Amniotic stem cell (primary cell): Measurements from ENCODE around the gene FBXL7.

Experiments used
- DNase-seq: peaks from one replicate; lab custom pipeline; 2025; lab: John Stamatoyannopoulos, UW

Gene FBXL7

DNA sequence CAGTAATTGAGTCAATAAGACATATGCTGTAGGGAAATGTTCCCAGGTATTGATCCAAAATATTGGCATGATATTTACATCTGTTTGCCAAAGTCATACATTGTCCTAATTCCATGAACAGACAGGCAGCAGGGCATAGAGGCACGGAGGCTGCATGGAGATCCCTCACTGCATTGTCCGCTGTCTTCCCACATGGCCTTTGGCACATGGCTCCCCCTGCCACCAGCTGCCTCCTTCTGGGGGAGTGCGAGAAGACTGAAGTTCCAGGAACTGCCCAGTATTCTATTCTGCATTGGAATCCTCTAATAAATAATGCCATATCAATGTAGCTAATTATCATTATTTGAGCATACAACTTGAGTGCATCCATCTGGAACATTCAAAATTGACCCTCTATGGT lies 269.0 kb downstream of the FBXL7 start:
- DNase-seq = no peak

- DNase-seq = no peak
Observed at GRCh38 chr5:15772131-15772530, 272.2 kb downstream of the FBXL7 start.

DNA sequence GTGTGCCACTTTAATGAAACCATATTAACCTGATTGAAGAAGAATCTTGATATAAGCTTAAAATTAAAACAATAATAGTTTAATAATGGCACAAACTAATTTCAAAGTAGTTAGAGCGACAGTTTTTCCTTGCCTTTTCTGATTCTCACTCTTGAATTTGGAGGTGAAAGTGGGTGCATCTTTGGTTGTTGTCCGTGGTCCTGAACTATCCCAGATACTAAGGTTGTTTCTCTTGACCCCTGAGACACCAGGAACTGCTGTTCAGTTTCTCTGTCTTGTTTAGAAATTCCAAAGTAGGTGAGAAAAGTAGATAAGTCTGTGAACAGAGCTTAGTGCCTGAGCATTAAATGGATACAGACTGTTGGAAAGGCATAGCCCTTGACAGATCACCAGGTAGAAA lies 274.7 kb downstream of the FBXL7 start:
- no peak for DNase-seq

DNA sequence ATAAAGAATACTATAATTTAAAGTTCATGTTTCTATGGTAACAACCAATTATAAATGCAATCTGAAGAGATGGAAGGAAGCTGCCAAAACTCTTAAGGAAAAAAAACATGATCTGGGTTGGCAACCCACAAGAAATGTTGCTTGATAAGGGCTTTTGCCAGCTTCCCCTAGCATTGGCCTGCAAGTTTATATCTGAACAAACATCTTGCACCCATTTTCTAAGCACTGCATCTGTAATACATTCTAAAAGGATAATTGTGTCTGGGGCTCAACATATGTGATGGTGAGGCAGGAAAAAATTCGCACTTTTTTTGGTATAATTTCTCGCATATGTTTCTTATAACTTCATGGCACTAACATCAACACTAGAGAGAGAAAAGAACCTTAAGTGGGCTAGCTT lies 276.4 kb downstream of the FBXL7 start:
- no peak for DNase-seq

- no peak for DNase-seq
Observed at GRCh38 chr5:15783734-15784133, 283.8 kb downstream of the FBXL7 start.

- no peak for DNase-seq
Observed at GRCh38 chr5:15785531-15785981, 285.6 kb downstream of the FBXL7 start.

DNA sequence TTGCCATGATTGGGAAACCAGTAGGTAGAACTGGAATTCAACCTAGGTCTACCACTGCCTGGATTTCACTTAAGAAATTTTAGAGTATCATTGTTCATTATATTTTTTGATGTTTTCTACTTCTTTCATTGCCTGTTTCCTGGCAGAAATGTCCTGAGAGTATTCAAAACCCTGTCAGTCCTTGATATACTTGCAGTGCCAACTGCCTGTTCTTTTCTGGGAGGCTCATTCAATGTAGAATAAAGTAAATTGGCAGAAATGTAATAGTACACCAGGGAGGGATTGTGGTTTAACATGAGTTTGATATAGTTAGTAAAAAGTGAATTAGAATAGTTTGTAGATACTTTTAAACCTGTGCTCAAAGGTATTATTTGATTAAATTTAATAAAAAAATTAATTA lies 286.3 kb downstream of the FBXL7 start:
- DNase-seq = no peak

GRCh38 chr5:15786884-15787283 lies 286.9 kb downstream of the FBXL7 start:
- no peak for DNase-seq

DNA sequence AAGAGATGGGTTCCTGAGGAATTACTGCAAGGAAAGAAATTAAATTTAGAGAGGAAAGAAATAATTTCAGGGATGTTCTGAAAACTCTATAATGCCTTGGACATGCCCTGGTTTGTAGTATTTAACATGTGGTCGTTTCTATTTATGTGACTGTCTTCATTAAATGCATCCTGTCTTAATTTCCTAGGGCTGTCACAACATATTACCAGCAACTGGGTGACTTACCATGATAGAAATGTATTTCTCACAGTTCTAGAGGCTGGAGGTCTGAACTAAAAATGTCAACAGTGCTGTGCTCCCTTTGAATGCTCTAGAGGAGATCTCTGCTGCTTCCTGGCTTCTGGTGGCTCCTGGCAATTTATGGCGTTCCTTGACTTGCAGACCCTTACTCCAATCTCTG lies 287.7 kb downstream of the FBXL7 start:
- no peak for DNase-seq

DNA sequence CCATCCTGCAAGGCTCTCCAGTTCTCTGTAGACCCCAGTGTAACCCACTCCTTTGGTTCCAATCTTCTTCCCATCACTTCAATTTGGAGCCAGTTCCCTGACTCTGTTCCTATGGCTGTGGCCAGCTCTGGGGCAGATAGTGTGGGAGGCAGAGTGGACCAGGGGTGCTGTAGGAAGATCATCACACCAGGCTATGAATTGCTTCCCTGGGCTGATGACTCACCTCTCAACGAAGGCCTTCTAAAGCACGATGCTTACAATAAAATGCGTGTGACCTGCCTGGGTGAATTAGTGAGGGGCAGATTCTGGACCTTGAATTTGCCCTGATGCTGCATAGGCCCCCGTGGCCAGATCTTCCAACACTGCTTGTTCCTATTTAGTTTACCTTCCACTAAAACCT lies 289.7 kb downstream of the FBXL7 start:
- DNase-seq = no peak

DNA sequence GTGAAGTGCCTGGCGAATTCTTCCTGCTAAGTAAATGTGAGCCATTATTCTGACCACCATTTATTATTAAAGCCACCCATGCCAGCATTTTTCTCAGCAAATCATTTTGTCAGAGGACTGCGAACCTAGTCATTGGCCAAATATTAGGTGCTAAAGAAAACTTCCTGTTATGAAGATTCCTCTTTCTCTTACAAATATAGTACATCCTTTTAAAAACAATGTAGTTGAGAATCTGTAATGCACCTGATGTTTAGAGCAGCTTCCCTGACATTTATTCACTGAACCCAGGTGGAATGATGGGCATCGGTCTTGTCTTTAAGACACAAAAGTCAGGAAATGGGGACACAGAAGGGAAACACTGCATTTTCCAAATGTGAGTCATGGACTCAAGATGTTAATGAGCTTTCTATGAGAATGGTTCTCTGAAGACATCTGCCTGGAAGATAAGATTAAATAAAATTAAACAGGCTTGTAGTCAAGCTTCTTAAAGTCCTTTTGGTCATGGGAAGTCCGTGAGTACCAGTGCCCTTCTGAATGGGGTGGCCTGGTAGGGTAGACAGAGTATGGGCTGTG lies 290.6 kb downstream of the FBXL7 start:
- DNase-seq = no peak

GRCh38 chr5:15791274-15791673 lies 291.3 kb downstream of the FBXL7 start:
- no peak for DNase-seq

GRCh38 chr5:15791859-15792258 lies 291.9 kb downstream of the FBXL7 start:
- DNase-seq = no peak

- no peak for DNase-seq
Observed at GRCh38 chr5:15794052-15794985, 294.3 kb downstream of the FBXL7 start.

DNA sequence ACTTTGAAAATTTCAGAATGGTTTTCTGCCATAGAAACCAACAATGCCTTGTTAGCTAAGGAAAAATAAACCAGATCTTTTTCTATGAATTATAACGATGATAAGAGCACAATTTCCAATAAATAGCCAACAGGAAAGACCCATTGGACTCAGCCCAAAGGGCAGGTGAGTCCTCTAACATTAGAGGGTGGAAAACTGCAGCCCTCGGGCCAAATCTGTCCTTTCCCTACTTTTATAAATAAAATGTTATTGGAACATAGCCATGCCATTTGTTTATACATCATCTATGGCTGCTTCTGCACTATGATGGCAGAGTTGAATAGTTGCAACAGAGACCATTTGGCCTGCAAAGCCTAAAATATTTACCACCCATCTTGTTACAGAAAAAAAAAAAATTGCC lies 296.1 kb downstream of the FBXL7 start:
- no peak for DNase-seq

DNA sequence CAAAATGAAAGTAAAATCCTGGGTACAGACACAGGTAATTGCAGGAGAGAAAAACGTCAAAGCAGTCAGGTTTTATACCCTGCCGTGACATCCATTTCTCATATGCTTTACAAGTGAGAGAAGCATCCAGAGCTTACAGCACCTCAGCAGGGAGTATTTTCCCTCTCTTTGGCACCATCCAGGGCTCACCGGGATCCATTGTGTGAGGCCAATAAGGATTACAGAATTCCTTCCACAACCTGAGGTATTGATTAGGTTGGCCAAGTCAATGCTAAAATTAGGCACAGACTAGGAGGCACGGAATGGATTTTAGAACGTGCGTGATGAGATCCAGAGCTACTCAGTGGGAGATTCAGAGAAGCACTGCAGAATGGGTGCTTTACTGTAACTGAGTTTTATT lies 296.6 kb downstream of the FBXL7 start:
- no peak for DNase-seq

DNA sequence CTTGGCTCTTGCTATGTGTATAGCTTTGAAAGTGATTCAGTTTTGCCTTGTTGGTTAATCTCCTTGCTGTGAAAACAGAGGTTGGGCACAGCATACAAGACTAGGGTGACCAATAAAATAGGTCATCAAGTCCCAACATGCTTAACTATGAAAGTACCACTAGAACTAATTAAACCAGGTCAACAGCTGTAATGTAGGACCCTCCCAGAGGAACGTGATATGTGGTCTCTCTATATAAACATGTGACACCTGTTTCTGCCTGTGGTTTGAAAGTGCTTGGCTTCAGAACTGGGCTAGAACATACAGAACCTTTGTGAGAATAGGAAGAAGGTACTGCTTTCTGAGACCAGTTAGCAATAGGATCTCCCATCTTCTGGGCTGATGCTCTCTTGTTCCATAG lies 297.1 kb downstream of the FBXL7 start:
- DNase-seq = no peak

GRCh38 chr5:15798006-15798405 lies 298.0 kb downstream of the FBXL7 start:
- DNase-seq = no peak

GRCh38 chr5:15799014-15799413 lies 299.0 kb downstream of the FBXL7 start:
- no peak for DNase-seq

DNA sequence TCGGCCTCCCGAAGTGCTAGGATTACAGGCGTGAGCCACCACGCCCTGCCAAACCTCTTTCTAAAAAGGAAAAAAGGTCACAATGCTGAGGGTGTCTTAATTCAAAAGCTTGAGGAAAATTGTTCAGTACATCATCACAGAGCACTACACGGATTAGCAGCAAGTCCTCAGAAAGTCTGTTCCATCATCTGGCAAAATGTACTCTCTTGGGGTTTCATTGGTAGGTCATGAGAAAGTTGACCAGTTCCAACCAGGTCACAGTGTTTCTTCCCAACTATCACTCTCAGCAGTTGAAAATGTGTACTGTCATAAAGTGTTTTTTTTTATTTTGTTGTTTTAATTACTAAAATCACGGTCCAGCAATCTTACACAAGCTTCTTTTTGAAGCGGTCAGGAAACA lies 299.6 kb downstream of the FBXL7 start:
- no peak for DNase-seq

DNA sequence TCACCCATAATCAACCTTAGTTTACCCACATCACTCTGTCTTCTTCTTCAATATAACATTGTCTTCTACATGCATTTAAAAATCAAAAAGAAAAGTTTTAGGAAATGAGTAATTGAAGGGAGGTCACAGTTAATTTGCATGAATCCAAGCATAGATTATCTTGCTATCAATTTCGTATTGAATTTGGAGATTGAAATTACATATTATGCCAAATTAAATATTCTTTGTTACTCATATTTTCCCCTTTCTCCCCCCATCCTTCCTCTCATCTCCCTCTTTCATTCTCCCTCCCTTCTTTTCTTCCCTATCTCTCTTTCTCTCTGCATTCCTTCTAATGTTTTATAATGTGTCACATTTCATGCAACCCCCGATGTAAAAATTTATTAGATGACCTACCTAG lies 303.3 kb downstream of the FBXL7 start:
- DNase-seq = no peak

DNA sequence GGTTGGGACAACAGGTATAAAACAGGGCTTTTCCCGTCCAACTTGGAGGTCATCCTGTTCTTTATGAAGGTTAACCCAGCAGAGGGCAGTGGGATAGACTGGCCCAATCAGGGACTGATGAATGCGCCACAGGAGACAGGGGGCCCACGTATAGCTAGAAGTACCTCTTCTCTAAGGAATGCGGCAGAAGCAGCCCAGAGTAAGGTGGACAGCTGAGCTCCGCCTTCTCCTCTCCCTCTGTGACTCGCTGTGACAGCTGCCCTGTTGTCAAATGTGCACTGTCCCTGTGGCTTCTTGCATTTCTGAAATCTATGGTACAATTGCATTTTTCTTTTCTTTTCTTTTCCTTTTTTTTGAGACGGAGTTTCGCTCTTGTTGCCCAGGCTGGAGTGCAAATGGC lies 306.6 kb downstream of the FBXL7 start:
- no peak for DNase-seq

DNA sequence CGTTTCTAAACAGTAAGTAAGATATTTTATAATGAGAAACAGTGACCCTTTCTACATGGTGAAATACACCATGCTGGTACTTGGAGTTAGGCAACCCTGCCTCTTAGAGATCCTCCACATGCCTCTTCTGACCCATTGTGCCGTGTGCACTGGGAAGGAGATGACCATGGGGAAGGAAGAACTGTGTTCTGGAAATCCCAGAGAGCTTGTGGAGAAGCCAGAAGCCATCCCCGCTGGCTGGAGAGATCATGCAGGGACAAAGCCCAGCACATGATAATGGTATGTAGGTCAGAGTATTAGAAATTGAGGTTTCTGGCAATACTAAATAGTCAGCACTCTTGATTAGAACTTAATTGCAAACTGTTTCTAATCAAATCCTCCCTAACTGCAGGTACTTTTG lies 307.3 kb downstream of the FBXL7 start:
- DNase-seq = no peak

- no peak for DNase-seq
Observed at GRCh38 chr5:15807871-15808270, 307.9 kb downstream of the FBXL7 start.
